Left lobe of liver (tissue), 2 donors: ENCODE data around the gene STYXL1. TPM values are rescaled to one million over a fixed set of nuclear protein-coding genes. Genes with fewer than 3 reads are reported as not detected.
A peak's percentile ranks its signal among the peaks of the same experiment; 100 is the strongest.
"Not testable (repeated sequence)": the region's sequence is repeated elsewhere in the genome, so short reads cannot be mapped to it uniquely, and the experiment has no call there.

Source experiments
- ATAC-seq: fragments of 200-7000 bp; cut with Tn5 transposase; one replicate; pipeline ENCODE4 v1.9.1; 2020; ENCODE audit warnings: mild to moderate bottlenecking, moderate library complexity
- DNase-seq: peaks from one replicate; pipeline ENCODE4 v3.0.0-alpha.2; 2020; ENCODE audit warnings: low spot score
- total RNA-seq: library from RNA; stranded (reverse); gene quantifications from one replicate; pipeline ENCODE4 v1.2.1, GENCODE V29; 2021
- donor health status: DM: no; HTN: no; CAD: no; lungs with moderate emphysema.
- donor health status: DM: no; HTN: yes; CAD: no.

STYXL1 gene, protein sequence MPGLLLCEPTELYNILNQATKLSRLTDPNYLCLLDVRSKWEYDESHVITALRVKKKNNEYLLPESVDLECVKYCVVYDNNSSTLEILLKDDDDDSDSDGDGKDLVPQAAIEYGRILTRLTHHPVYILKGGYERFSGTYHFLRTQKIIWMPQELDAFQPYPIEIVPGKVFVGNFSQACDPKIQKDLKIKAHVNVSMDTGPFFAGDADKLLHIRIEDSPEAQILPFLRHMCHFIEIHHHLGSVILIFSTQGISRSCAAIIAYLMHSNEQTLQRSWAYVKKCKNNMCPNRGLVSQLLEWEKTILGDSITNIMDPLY
- 17.6 TPM for total RNA-seq

DNA sequence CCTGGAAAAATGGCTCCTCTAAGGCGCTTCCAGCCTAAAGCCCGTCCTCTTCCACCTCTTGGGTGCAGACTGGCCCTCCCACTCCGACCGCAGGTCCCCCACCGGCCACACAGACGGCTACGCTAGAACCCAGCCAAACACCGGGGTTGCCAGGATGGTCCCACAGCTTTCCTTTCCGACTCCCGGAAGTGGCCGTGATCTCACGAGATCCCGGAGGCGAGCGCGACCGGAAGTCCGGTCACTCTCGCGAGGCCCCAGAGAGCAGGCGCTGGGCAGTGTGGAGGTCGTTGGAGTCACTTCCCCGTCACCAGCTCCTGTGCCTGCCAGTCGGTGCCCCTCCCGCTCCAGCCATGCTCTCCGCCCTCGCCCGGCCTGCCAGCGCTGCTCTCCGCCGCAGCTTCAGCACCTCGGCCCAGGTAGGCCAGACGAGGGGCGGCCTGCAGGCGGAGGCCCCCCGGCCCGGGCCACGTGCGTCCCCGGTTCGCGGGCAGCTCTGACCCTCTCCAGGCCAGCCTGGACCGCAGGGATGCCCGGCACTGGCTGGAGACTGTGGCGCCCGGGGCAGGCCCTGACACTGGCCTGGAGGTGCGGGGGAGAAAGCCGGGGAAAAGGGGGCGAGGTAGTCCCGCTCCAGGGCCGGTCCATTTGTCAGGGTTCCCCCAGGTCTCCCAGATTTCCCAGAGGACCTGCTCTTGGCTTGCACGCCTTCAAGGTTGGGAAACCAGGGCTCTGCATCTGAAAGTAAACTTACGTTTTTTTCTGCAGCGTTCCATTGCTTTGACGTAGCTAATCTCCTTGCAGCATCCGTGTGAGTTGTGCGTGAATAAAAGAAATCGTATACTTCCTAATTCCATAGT lies at the start of gene STYXL1, which contains the start of gene MDH2:
STYXL1 (minus strand) TSS at position 190 of the 857 bp plus-strand sequence. CDS start 17,477 bp downstream, outside the sequence.
MDH2 (plus strand) TSS at position 296 of the 857 bp plus-strand sequence; CDS start at position 351, 55 bp downstream.
- DNase-seq (peak; percentile 97), ATAC-seq (peak; percentile 94)

DNA sequence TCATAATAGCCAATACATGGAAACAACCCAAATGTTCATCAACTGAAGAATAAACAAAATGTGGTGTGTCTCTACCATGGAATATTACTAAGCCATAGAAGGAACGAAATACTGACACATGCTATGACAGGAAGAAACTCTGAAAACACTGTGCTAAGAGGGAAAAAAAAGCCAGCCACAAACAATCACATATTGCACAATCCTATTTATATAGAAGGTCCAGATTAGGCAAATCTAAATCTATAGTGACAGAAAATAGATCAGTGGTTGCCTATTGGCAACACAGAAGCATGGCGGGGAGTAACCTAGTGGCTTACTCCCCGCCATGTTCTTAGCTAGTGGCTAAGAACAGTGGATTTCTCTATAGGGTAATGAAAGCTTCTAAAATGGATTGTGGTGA lies 48.1 kb upstream of the STYXL1 start:
- ATAC-seq (no peak), DNase-seq (no peak)

DNA sequence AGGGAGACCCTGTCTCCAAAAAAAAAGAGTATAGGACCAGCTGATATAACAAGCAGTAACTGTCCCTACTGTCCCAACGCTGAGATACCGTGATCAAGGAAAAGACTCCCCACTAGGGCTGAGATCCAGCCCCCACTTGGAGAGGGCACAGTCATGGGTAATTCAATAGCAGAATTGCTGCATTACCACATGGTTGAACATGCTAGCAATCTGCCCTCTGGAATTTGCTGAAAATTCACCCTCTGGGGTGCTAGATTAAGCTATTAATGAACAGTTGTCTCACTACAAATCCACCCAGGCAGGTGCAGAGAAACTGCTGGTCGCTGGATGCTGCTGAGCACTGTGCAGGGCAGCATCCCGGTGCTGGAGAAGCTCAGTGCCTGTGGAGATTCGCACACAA lies 46.5 kb upstream of the STYXL1 start:
- not testable (repeated sequence) for ATAC-seq, DNase-seq

DNA sequence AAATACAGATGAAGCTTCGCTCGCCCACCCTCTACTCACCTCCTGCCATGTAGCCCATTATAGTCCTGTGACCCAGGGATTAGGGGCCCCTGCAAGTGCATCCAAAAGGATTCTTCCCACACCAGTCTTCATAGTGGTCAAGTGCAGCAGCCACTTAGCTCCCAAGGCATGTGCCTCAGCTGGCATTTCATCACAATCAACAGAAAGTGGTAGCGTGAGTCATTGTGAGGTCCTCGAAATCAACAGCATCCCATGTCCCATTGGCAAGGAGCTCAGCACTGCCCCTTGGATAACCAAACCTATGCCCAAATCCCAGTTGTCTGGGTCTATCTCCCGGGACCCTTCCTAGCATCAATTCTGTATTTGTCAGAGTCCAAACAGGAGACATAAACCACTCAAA lies 45.7 kb upstream of the STYXL1 start:
- not testable (repeated sequence) for ATAC-seq, DNase-seq

DNA sequence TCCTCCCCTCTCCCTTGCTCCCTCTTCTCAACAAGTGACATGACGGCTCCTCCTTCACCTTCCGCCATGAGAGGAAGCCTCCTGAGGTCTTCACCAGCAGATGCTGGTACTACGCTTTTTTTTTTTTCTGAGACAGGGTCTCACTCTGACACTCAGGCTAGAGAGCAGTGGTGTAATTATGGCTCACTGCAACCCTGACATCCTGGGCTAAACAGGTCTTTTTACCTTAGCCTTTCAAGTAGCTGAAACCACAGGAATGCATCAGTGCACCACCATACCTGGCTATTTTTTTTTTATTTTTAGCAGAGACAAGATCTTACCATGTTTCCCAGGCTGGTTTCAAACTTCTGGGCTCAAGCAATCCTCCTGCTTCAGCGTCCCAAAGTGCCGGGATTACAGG lies 43.7 kb upstream of the STYXL1 start:
- no peak for DNase-seq
- ATAC-seq, result no peak

DNA sequence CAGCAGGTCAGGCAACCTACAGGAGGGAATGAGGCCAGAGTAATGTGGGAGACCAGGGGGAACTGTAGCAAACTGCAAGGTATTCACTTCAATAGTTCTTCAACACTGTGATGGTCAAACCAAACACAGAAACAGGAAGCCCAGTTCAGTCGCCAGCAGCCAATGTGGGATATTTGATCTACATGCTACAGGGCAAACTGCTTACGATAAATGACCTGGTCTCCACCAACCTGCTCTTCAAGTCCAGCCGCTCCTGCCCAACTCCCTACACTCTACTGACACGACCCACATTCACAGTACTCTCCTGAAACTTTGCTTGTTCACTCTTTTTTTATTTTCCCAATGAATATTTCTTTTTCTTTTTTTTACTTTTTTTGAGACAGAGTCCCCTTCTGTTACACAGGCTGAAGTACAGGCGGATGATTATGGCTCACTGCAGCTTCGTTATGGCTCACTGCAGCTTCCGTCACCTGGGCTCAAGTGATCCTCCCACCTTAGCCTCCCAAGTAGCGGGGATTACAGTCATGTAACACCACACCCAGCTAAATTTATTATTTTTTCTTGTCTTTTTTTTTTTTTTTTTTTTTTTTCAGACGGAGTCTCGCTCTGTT lies 42.2 kb upstream of the STYXL1 start:
- no peak for ATAC-seq
- no peak for DNase-seq

DNA sequence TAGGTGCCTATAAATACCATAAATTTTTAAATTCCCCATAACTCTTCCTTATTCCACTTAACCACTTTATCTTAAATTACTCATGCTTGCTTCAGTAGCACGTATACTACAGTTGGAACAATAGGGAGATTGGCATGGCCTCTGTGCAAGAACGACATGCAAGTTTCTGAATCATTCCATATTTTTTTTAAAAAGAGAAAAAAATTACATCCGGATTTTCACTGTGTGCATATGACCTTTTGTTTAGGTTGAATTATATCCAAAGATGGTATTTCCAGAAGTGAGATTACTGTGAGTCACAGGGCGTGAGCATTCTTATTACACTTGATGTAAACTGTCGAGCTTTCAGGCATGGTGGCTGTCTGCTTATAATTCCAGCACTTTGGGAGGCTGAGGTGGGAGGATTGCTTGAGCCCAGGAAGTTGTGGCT lies 39.6 kb upstream of the STYXL1 start:
- ATAC-seq, DNase-seq: not testable (repeated sequence)

DNA sequence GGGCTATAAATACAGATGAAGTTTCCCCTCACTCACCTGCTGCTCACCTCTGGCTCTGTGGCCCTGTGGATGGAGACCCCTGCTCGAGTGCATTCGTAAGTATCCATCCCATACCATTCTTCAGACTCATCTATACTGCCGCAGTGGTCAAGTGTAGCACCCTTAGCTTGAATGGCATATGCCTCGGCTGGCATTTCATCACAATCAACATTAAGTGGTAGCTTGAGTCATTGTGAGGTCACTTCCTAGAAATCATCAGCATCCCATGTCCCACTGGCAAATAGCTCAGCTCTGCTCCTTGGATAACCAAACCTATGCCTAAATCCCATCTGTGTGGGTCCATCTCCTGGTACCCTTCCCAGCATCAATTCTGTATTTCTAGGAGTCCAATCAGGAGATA lies 38.3 kb upstream of the STYXL1 start:
- DNase-seq, result no peak
- ATAC-seq, result no peak

DNA sequence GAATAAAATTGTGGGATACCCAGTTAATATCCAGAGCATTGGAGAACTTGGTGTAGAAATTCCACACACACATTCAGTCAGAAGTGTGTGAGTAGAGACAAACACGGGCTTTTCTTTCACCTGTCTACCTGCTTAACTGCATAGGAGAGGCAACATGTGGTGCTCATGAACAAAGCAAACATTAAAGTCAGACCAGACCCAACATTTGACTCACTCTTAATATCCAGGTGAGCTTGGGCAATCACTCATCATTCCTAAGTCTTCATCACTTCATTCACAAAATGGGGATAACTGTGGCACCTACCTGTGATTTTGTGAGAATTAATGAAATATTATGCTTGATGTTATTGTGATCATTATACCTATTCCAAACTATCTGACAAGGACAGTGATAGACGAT lies 36.3 kb upstream of the STYXL1 start:
- ATAC-seq, DNase-seq: not testable (repeated sequence)

DNA sequence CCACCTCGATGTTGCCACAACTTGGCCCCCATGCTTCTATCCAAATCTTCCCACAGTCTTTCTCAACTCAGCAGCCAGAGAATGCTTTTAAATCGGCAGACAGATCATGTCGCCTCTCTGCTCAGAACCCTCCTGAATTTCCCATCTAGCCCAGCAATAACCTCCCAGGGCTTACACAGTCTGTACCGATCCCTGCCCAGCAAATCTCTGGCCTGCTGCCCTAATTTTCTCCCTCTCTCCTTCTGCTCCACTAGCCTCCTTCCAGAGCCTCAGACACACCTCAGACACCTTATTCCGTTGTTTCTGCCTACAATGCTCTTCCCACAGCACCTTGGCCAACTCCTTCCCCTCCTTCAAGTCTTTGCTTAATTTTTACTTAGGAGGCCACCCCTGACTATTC lies 32.4 kb upstream of the STYXL1 start:
- no peak for DNase-seq
- no peak for ATAC-seq

DNA sequence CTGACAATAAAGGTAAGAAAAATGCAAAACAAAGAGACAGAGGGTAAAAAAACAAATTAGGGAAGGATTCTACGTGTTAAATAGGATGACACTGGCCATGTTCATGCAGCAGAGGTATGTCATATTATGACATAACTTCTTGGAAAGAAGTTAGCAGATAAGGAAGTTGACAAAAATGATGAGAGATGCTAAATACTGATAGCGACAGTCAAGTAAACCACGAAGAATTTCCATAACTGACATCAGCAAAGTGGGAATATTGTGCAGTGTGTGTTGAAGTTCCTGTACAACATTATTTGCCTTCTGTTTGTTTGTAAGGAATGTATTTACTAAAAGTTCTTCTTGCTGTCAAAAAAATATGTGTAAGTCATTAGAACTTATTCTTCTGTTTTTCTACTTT lies 29.6 kb upstream of the STYXL1 start:
- ATAC-seq (no peak), DNase-seq (no peak)

DNA sequence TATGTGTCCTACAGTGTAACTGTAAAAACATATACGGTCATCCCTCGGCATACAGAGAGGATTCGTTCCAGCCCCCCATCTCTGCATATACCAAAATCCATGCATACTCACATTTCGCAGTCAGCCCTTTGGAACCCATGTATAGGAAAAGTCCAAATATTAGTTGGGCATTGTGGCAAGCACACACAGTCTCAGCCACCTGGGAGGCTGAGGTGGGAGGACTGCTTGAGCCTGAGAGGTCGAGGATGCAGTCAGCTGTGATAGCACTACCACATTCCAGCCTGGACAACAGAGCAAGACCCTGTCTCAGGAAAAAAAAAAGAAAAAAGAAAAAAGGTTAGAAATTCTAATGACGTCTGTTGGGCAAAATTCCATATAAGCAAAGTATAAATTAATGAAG lies 29.2 kb upstream of the STYXL1 start:
- DNase-seq (no peak), ATAC-seq (no peak)

DNA sequence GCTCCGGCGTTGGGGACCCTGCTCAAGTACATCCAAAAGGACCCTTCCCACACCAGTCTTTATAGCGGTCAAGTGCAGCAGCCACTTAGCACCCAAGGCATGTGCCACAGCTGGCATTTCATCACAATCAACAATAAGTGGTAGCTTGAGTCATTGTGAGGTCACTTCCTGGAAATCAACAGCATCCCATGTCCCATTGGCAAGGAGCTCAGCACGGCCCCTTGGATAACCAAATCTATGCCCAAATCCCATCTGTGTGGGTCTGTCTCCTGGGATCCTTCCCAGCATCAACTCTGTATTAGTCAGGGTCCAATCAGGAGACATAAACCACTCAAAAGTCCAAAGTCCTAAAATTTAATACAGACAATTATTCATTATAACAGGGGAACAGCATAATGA lies 27.2 kb upstream of the STYXL1 start:
- DNase-seq (no peak), ATAC-seq (no peak)

DNA sequence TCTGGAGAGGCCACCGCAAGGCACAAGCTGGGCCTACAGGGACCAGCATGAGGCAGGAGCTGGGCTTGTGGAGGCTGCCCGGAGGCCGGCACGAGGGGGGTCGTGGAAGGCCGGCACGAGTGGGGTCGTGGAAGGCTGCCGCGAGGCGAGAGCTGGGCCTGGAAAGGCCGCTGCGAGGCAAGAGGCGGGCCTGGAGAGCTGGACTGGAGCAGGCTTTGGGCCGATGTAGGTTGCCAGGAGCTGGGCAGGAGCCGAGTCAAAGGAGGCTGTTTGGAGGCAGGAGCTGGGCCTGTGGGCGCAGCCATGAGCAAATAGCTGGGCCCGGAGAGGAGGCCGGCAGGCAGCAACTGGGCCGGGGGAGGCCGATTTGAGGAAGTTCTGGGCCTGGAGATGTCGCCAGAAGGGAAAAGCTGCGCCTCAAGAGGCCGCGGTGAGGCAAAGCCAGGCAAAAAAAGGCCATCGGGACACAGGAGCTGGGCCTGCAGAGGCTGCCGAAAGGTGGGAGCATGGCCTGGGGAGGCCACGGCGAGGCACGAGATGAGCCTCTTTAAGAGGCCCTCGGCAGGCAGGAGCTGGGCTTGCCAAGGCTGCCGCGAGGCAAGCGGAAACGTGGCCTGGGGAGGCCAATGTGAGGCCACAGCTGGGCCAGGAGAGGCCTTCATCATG lies 26.6 kb upstream of the STYXL1 start:
- DNase-seq, result no peak
- ATAC-seq, result peak; percentile 7

DNA sequence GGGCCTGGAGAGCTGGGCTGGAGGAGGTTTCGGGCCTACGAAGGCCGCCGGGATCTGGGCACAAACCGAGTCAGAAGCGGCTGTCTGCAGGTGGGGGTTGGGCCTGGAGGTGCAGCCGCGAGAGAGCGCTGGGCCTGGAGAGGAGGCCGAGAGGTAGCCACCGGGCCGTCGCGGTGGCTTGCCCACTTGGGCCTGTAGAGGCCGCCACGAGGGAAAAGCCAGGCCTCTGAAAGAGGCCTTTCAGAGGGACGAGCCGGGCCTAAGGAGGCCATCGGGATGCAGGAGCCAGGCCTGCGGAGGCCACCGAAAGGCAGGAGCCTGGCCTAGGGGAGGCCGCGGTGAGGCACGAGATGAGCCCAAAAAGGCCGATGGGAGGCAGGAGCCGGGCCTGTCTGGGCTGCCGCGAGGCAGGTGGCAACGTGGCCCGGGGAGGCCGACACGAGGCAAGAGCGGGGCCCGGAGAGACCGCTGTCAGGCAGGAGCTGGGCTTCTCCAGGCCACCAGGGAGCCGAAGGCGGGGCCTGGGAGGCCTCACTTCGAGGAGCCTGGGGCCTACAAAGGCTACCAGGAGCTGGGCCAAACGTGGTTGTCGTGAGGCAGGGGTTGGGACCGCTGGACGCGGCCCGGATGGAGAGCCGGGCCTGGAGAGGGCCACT lies 25.7 kb upstream of the STYXL1 start:
- ATAC-seq, result no peak
- DNase-seq, result no peak

DNA sequence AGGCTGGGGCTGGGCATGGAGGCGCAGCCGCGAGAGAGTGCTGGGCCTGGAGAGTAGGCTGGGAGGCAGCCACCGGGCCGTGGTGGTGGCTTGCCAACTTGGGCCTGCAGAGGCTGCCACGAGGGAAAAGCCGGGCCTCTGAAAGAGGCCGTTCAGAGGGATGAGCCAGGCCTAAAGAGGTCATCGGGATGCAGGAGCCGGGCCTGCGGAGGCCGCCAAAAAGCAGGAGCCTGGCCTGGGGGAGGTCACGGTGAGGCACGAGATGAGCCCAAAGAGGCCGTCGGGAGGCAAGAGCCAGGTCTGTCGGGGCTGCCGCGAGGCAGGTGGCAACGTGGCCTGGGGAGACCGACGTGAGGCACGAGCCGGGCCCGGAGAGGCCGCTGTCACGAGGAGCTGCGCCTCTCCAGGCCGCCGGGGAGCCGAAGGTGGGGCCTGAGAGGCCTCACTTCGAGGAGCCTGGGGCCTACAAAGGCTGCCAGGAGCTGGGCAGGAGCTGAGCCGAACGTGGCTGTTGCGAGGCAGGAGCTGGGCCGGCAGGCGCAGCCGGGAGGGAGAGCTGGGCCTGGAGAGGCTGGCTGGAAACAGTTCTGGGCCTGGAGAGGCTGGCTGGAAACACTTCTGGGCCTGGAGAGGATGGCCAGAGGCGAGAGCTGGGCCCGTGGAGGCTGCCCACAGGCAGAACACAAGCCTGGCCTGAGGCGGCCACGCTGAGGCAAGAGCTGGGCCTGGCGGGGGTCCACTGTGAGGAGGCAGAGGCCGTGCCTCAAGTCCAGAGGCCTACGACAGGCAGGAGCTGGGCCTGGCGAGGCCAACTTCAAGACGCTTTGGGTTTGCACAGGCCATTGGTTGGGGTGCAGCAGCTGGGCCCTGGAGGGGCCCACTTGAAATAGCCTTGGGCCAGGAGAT lies 24.7 kb upstream of the STYXL1 start:
- ATAC-seq (no peak), DNase-seq (no peak)

DNA sequence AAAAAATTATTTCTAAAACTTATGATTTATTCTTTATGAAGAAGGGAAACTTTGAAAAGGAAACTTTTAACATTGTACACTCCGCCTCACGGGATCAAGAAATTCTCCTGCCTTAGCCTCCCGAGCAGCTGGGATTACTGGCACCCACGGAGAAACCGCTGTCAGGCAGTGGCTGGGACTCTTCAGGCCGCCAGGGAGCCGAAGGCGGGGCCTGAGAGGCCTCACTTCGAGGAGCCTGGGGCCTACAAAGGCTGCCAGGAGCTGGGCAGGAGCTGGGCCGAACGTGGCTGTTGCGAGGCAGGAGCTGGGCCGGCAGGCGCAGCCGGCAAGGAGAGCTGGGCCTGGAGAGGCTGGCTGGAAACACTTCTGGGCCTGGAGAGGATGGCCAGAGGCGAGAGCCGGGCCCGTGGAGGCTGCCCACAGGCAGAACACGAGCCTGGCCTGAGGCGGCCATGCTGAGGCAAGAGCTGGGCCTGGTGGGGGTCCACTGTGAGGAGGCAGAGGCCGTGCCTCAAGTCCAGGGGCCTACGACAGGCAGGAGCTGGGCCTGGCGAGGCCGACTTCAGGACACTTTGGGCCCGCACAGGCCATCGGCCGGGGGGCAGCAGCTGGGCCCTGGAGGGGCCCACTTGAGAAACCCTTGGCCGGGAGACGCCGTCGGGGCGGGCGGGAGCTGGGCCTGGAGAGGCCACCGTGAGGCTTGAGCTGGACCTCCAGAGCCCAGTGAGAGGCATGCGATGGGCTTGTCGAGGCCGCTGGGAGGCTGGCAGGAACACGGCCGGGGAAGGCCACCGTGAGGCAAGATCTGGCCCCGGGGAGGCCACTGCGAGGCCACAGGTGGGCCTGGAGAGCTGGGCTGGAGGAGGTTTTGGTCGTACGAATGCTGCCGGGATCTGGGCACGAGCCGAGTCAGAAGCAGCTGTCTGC lies 23.8 kb upstream of the STYXL1 start:
- DNase-seq, result no peak
- ATAC-seq, result no peak

DNA sequence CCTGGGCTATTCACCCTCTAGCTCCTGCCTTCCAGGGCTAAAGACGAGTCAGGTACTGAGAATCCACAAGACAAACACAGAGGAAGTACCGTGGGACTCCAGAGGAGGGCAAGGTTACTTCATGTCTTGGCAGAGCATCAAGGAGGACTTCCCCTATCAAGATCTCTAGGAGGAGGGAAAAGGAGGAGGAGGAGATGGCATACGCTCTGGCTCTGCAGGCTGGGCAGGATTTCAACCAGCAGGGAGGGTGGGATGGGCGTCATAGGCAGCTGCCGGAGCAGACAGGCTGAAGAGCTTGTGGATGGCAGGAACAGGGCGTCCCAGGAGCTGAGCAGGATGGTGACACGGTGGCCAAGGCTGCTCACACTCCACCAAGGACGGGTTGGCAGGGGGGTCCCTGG lies 21.4 kb upstream of the STYXL1 start:
- DNase-seq, result no peak

More for the DNA sequence above, 21.4 kb upstream of the STYXL1 start:
- no peak for ATAC-seq
